Astrocyte (in vitro differentiated cells and primary cell): ENCODE measurements around the gene ADARB2.

ENCODE experiments used
- EZH2 ChIP-seq: IDR thresholded peaks from 2 replicates; pipeline ENCODE4 v1.6.1; 2012; ENCODE audit warnings: mild to moderate bottlenecking, low read length, inconsistent platforms; ENCODE audit not compliant: insufficient read depth
- TF ChIP-seq, protein P1 (sequence below): IDR thresholded peaks from 2 replicates; pipeline ENCODE4 v1.5.1; 2011; ENCODE audit warnings: low read depth, mild to moderate bottlenecking, inconsistent platforms, low read length, moderate library complexity; ENCODE audit not compliant: insufficient read depth

DNA sequence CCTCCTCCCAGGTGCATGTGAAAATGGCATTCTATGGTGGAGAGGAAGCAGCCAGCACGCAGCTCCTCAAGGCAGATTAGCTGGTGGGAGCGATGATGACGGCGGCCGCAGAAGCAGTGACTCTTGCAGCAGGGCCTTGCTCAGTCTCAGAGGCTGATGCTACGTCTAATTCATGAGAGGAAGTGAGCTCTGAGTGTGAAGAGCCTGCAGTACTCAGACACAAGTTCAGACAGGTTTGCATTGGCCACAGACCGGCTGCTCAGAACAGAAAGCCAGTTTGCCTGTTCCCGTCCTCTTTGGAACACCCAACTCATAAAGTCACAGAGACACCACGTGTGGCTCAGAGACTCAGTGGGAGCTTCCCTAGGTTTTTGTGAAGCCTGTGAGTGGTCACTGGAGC lies 136.5 kb downstream of the ADARB2 start:
- TF ChIP-seq, protein P1, sequence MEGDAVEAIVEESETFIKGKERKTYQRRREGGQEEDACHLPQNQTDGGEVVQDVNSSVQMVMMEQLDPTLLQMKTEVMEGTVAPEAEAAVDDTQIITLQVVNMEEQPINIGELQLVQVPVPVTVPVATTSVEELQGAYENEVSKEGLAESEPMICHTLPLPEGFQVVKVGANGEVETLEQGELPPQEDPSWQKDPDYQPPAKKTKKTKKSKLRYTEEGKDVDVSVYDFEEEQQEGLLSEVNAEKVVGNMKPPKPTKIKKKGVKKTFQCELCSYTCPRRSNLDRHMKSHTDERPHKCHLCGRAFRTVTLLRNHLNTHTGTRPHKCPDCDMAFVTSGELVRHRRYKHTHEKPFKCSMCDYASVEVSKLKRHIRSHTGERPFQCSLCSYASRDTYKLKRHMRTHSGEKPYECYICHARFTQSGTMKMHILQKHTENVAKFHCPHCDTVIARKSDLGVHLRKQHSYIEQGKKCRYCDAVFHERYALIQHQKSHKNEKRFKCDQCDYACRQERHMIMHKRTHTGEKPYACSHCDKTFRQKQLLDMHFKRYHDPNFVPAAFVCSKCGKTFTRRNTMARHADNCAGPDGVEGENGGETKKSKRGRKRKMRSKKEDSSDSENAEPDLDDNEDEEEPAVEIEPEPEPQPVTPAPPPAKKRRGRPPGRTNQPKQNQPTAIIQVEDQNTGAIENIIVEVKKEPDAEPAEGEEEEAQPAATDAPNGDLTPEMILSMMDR, result no peak
- no peak for TF ChIP-seq EZH2
